Putamen (tissue), 1 donor: ENCODE data around the gene ABHD17C.

Source experiments
- DNase-seq: peaks from one replicate; pipeline ENCODE4 v3.0.0-alpha.2; 2016; ENCODE audit warnings: low spot score

ABHD17C gene

GRCh38 chr15:80689716-80690115 lies 5.4 kb upstream of the ABHD17C start:
- no peak for DNase-seq

- DNase-seq, result no peak
Measured at GRCh38 chr15:80691575-80691974, 3.5 kb upstream of the ABHD17C start.

- DNase-seq, result peak; percentile 10
Measured at GRCh38 chr15:80693682-80694610, 1.2 kb upstream of the ABHD17C start.

- DNase-seq, result peak; percentile 23
Measured at GRCh38 chr15:80694611-80695098, 455 bp upstream of the ABHD17C start.

- DNase-seq, result no peak
Measured at GRCh38 chr15:80695911-80696661, 976 bp downstream of the ABHD17C start.

- DNase-seq, result no peak
Measured at GRCh38 chr15:80697075-80697685, 2.1 kb downstream of the ABHD17C start.

GRCh38 chr15:80698676-80699075 lies 3.6 kb downstream of the ABHD17C start:
- no peak for DNase-seq

GRCh38 chr15:80699981-80700380 lies 4.9 kb downstream of the ABHD17C start:
- DNase-seq, result no peak

- DNase-seq, result no peak
Measured at GRCh38 chr15:80701676-80702311, 6.7 kb downstream of the ABHD17C start.

GRCh38 chr15:80703081-80703480 lies 8.0 kb downstream of the ABHD17C start:
- no peak for DNase-seq

- no peak for DNase-seq
Measured at GRCh38 chr15:80703965-80704364, 8.9 kb downstream of the ABHD17C start.

GRCh38 chr15:80706161-80706560 lies 11.1 kb downstream of the ABHD17C start:
- no peak for DNase-seq

- DNase-seq, result no peak
Measured at GRCh38 chr15:80709542-80709941, 14.4 kb downstream of the ABHD17C start.

GRCh38 chr15:80710635-80711554 lies 15.8 kb downstream of the ABHD17C start:
- no peak for DNase-seq

- DNase-seq, result no peak
Measured at GRCh38 chr15:80711886-80712285, 16.8 kb downstream of the ABHD17C start.

- DNase-seq, result peak; percentile 28
Measured at GRCh38 chr15:80712956-80713355, 17.8 kb downstream of the ABHD17C start.

- DNase-seq, result no peak
Measured at GRCh38 chr15:80721476-80721875, 26.4 kb downstream of the ABHD17C start.

GRCh38 chr15:80722811-80723210 lies 27.7 kb downstream of the ABHD17C start:
- DNase-seq, result no peak

GRCh38 chr15:80727196-80727595 lies 32.1 kb downstream of the ABHD17C start:
- DNase-seq, result no peak

GRCh38 chr15:80727596-80727995 lies 32.5 kb downstream of the ABHD17C start:
- no peak for DNase-seq

GRCh38 chr15:80730387-80730786 lies 35.3 kb downstream of the ABHD17C start:
- no peak for DNase-seq
